HL-60 (cell line): ENCODE results near the gene C2orf42.

Experiments
- DNase-seq, 2 experiments: peaks; one replicate each; pipeline ENCODE4 v3.0.0-alpha.2; 2010 to 2020; ENCODE audit warnings: low read depth in 1 of 2, low spot score in 1 of 2
- H3K27ac ChIP-seq: fragments of 250-450 bp; sonication (Bioruptor Pico); replicated peaks from 2 replicates; pipeline ENCODE4 v1.5.1; 2020; ENCODE audit warnings: mild to moderate bottlenecking, moderate library complexity
- H3K27me3 ChIP-seq: fragments of 250-450 bp; sonication (Bioruptor Pico); 2 replicates; pipeline ENCODE4 v1.5.1; 2021; ENCODE audit warnings: mild to moderate bottlenecking, moderate library complexity; ENCODE audit not compliant: insufficient read depth, poor library complexity, severe bottlenecking
- H3K4me3 ChIP-seq: replicated peaks from 2 replicates; pipeline ENCODE4 v1.5.1; 2011; ENCODE audit warnings: mild to moderate bottlenecking, control low read depth, low read length; ENCODE audit not compliant: insufficient read depth
- CTCF ChIP-seq: IDR thresholded peaks from one replicate; pipeline ENCODE4 v1.5.1; 2011; ENCODE audit warnings: low read length, control low read depth, inconsistent platforms; ENCODE audit not compliant: insufficient read depth
- GABPA ChIP-seq: IDR thresholded peaks from 2 replicates; pipeline ENCODE4 v1.6.1; 2012; ENCODE audit warnings: low read depth
- POLR2AphosphoS5 ChIP-seq: IDR thresholded peaks from 2 replicates; pipeline ENCODE4 v1.6.1; 2012; ENCODE audit warnings: low read depth
- SPI1 ChIP-seq: IDR thresholded peaks from 2 replicates; pipeline ENCODE4 v1.6.1; 2012; ENCODE audit warnings: low read depth, mild to moderate bottlenecking, borderline replicate concordance
- TF ChIP-seq, protein P1 (sequence below): IDR thresholded peaks from 2 replicates; pipeline ENCODE4 v1.6.1; 2012; ENCODE audit warnings: low read depth; ENCODE audit not compliant: insufficient replicate concordance

The C2orf42 gene

DNA sequence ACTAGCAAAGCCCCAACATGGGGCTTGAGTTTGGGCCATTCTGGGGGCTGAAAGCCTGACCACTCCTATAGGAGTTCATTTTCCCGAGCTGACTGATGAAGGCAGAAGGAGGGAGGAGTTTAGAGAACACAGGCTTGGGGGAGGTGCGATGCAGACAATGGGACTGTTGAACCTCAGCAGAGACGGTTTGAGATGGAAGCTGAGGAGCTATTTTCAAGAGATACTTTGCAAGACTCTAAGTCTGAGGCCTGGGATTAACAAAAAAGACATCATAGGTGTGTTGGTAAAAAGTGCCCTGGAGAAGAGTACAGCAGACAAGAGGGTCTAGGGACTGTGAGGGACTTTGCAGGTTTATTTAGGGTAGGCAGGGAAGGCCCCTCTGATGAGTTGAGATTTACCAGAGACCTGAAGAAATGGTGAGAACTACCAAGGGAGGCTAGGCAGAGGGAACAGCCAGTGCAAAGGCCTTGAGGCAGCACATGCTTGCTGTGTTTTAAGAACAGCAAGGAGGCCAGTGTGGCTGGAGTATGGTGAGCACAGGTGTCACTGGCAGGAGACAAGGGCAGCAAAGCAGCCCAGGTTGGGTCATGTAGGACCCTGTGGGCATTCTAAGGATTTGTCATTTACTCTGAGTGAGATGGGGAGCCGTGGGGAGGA lies 71.9 kb downstream of the C2orf42 start:
- DNase-seq: peak in 1 of 2 experiments; percentile 58
- no peaks in the 10 kb centered on the region for H3K27me3 ChIP-seq
- no peak for TF ChIP-seq GABPA
- TF ChIP-seq, protein P1, sequence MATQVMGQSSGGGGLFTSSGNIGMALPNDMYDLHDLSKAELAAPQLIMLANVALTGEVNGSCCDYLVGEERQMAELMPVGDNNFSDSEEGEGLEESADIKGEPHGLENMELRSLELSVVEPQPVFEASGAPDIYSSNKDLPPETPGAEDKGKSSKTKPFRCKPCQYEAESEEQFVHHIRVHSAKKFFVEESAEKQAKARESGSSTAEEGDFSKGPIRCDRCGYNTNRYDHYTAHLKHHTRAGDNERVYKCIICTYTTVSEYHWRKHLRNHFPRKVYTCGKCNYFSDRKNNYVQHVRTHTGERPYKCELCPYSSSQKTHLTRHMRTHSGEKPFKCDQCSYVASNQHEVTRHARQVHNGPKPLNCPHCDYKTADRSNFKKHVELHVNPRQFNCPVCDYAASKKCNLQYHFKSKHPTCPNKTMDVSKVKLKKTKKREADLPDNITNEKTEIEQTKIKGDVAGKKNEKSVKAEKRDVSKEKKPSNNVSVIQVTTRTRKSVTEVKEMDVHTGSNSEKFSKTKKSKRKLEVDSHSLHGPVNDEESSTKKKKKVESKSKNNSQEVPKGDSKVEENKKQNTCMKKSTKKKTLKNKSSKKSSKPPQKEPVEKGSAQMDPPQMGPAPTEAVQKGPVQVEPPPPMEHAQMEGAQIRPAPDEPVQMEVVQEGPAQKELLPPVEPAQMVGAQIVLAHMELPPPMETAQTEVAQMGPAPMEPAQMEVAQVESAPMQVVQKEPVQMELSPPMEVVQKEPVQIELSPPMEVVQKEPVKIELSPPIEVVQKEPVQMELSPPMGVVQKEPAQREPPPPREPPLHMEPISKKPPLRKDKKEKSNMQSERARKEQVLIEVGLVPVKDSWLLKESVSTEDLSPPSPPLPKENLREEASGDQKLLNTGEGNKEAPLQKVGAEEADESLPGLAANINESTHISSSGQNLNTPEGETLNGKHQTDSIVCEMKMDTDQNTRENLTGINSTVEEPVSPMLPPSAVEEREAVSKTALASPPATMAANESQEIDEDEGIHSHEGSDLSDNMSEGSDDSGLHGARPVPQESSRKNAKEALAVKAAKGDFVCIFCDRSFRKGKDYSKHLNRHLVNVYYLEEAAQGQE: no peak
- TF ChIP-seq SPI1: no peak
- no peak for TF ChIP-seq CTCF
- TF ChIP-seq POLR2AphosphoS5: no peak
- H3K27ac ChIP-seq: peak overlapping the region; percentile 43
- no peak overlapping the region for H3K4me3 ChIP-seq

DNA sequence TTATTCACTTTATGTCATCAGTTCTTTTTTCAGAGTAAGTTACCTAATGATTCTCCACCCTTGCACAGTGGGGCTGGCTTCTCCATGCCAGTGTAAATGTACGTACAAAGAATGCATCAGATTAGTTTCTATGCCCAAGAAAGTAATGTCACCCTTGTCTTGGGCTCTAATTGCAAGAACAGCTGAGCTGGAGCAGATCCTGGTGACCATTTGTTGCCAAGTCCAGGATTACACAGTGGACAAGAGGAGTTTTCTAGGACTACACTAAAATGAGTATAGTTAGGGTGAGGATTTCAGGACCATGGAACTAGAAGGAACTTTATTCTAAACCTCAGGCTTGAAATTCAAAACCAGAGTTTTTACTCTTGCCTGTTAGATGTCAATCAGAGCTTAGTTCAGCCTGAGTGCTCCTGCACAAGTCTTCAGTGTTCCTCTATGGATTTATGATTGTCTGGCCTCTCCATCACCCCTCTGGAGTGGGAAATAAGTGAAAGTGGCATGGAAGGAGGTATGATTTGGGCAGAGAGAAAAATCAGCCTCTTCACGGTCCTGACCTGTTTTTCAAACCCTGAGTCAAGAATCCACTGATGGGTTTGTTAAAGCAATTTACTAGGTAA lies 73.8 kb downstream of the C2orf42 start:
- no peak overlapping the region for H3K27ac ChIP-seq
- TF ChIP-seq GABPA (no peak), POLR2AphosphoS5 (no peak), SPI1 (no peak)
- TF ChIP-seq, protein P1: no peak
- no peak overlapping the region for H3K4me3 ChIP-seq

DNA sequence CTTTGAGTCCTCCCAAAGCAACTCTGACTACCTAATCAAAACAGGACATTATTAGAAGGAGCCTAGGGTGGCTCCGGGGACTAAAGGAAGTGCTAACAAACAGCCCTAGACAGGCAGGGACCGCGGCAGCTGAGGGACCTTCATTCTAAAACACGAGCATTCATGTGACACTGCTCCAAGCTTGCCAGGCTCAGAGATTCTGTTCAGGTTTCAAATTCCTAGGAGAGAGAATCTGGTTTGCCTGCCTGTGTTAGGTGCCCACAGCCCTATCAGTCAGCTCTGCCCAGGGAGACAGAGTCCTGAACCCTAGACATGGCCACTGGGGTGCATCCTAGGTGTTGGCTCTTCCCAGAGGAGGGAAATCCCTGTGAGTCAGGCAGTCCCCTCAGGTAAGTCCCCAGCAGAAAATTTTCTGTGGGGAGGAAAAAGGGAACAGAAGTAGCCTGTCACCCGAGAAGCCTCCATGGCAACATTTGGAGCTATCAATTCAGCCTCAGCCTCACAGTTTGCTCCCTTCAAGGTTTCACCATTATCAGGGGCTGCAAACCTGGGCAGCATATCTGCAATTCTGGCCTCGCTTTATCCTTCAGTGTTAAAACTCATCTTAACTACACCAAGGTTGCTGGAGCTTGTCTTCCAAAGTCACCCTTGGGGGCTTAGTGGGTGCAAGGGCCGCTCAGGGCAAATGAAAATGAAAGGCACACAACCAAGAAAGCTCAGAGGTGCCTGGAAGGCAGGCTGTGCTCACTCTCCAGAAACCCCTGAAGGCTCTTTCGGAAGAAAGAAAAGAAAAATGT lies 75.0 kb downstream of the C2orf42 start:
- peak overlapping the region; percentile 23 for H3K27ac ChIP-seq

More for the DNA sequence above, 73.8 kb downstream of the C2orf42 start:
- DNase-seq: no peak
- H3K27me3 ChIP-seq: no peaks in the 10 kb centered on the region

More for the DNA sequence above, 75.0 kb downstream of the C2orf42 start:
- DNase-seq: no peak
- TF ChIP-seq, protein P1: no peak
- no peak for TF ChIP-seq POLR2AphosphoS5
- TF ChIP-seq CTCF: no peak
- TF ChIP-seq GABPA: no peak
- no peak for TF ChIP-seq SPI1
- Histone ChIP-seq H3K27me3 (no peaks in the 10 kb centered on the region), H3K4me3 (no peak overlapping the region)
